ENCODE data around the gene CDON. TPM values are rescaled to one million over a fixed set of nuclear protein-coding genes. Genes with fewer than 3 reads are reported as not detected.

Gene CDON
- polyA plus RNA-seq, 1 of the 3 experiments (the other 2 are of a cell fraction), result 3.7 TPM

GRCh38 chr11:126049159-126049558, 13.5 kb downstream of the CDON start (continued):
- TF ChIP-seq EP300 (IDR thresholded peaks at IDR 0.05; ENCODE audit: borderline replicate concordance in 1 of 2, low read depth in 1 of 2, low read length in 1 of 2) (peak in 1 of 2 experiments; percentile 88; a peak in 2 of 4 replicates), FOXM1 (IDR thresholded peaks at IDR 0.05; ENCODE audit: low read depth) (no peak), GATA2 (CRISPR knock-in tag; IDR thresholded peaks at IDR 0.05) (peak; percentile 87), FOSL2 (IDR thresholded peaks at IDR 0.05; ENCODE audit: borderline replicate concordance, low read depth) (no peak), CHD2 (IDR thresholded peaks at IDR 0.05; ENCODE audit: low read length, partially characterized antibody) (peak; percentile 39), PBX3 (IDR thresholded peaks at IDR 0.05) (no peak), MEF2A (IDR thresholded peaks at IDR 0.05; ENCODE audit: borderline replicate concordance, low read depth) (no peak), MAX (IDR thresholded peaks at IDR 0.05; ENCODE audit: low read depth) (no peak)

GRCh38 chr11:126048197-126048596, 14.5 kb downstream of the CDON start:
- H3K27ac ChIP-seq (ENCODE audit: low read depth in 2 of 2, low read length in 1 of 2), result no peak overlapping the region
- no peaks in the 10 kb centered on the region for H3K9me2 ChIP-seq
- H3K4me1 ChIP-seq (ENCODE audit: control insufficient read depth in 1 of 2, insufficient read depth in 2 of 2, low read depth in 1 of 2, low read length in 1 of 2), result peaks cover 0 to 26% of the 10 kb centered on the region in 2 experiments; a peak in 3 of 4 replicates
- H3F3A ChIP-seq (replicated peaks; ENCODE audit: insufficient read depth), result no peaks in the 10 kb centered on the region
- H2AFZ ChIP-seq (ENCODE audit: low read depth), result no peak overlapping the region
- POLR2A ChIA-PET, result interaction anchor here (1.5 kb wide), 1 partner anchor 65 kb away, joined by 6 read pairs; no protein-coding TSS in a partner anchor
- DNase-seq, result no peak
- no peak overlapping the region for H3K4me3 ChIP-seq (ENCODE audit: low read depth in 2 of 2, low read length in 1 of 2)
- H4K20me1 ChIP-seq (ENCODE audit: insufficient read depth), result no peaks in the 10 kb centered on the region
- CTCF ChIA-PET, result interaction anchor here (0.5 to 1.6 kb wide), 2 partner anchors 9 to 12 kb away, joined by 3 to 4 read pairs; no protein-coding TSS in a partner anchor
- no peaks in the 10 kb centered on the region for H3K79me2 ChIP-seq (ENCODE audit: insufficient read depth)
- H3K9ac ChIP-seq, result no peak overlapping the region
- WGBS (ENCODE audit: low lambda C conversion rate), result 81% methylated on average over 5 of the region's 5 CpGs
- H3K36me3 ChIP-seq (replicated peaks in 1 of 2; ENCODE audit: control insufficient read depth in 1 of 2, insufficient read depth in 2 of 2, low read length in 1 of 2), result no peaks in the 10 kb centered on the region
- no peaks in the 10 kb centered on the region for H3K9me3 ChIP-seq
- H3K27me3 ChIP-seq (ENCODE audit: insufficient read depth), result no peaks in the 10 kb centered on the region
- no peak overlapping the region for H3K4me2 ChIP-seq
- no peak for TF ChIP-seq RXRA (IDR thresholded peaks at IDR 0.05; ENCODE audit: borderline replicate concordance, low read depth)
- peak; percentile 64; the same call in 1 of the 2 replicates for TF ChIP-seq RCOR1 (IDR thresholded peaks at IDR 0.05; ENCODE audit: low read length)
- no peak for TF ChIP-seq EZH2phosphoT487 (IDR thresholded peaks at IDR 0.05; ENCODE audit: borderline replicate concordance, low read depth)
- TF ChIP-seq TEAD4 (IDR thresholded peaks at IDR 0.05; ENCODE audit: borderline replicate concordance, insufficient read depth), result no peak
- 0 out of 2 replicates have a peak, but pooled peaks have one; percentile 31 for TF ChIP-seq GATA2 (CRISPR knock-in tag; IDR thresholded peaks at IDR 0.05)

GRCh38 chr11:126046570-126047195, 16.0 kb downstream of the CDON start:
- no peaks in the 10 kb centered on the region for H3K27me3 ChIP-seq (ENCODE audit: insufficient read depth)
- H3K9me2 ChIP-seq, result no peaks in the 10 kb centered on the region
- ChIA-PET CTCF (interaction anchor here (1.4 to 1.6 kb wide), 2 partner anchors 14 to 20 kb away, joined by 4 to 5 read pairs; no protein-coding TSS in a partner anchor), POLR2A (no interaction called here)
- WGBS (ENCODE audit: low lambda C conversion rate), result 92% methylated on average over 5 of the region's 5 CpGs
- no peaks in the 10 kb centered on the region for H4K20me1 ChIP-seq (ENCODE audit: insufficient read depth)
- H3K4me2 ChIP-seq, result no peak overlapping the region
- no peak overlapping the region for H3K9ac ChIP-seq
- no peak for DNase-seq
- no peaks in the 10 kb centered on the region for H3K79me2 ChIP-seq (ENCODE audit: insufficient read depth)
- no peaks in the 10 kb centered on the region for H3K36me3 ChIP-seq (replicated peaks in 1 of 2; ENCODE audit: control insufficient read depth in 1 of 2, insufficient read depth in 2 of 2, low read length in 1 of 2)
- H3K4me3 ChIP-seq (ENCODE audit: low read depth in 2 of 2, low read length in 1 of 2), result no peak overlapping the region
- H3K27ac ChIP-seq (ENCODE audit: low read depth in 2 of 2, low read length in 1 of 2), result no peak overlapping the region
- H2AFZ ChIP-seq (ENCODE audit: low read depth), result no peak overlapping the region
- no peaks in the 10 kb centered on the region for H3F3A ChIP-seq (replicated peaks; ENCODE audit: insufficient read depth)
- H3K4me1 ChIP-seq (ENCODE audit: control insufficient read depth in 1 of 2, insufficient read depth in 2 of 2, low read depth in 1 of 2, low read length in 1 of 2), result peaks cover 0 to 21% of the 10 kb centered on the region in 2 experiments; a peak in 3 of 4 replicates
- no peaks in the 10 kb centered on the region for H3K9me3 ChIP-seq
- TF ChIP-seq RFX5 (IDR thresholded peaks at IDR 0.05; ENCODE audit: low read length), result no peak
- TF ChIP-seq JUND (IDR thresholded peaks at IDR 0.05), result no peak
- TF ChIP-seq POLR2AphosphoS5 (IDR thresholded peaks at IDR 0.05; ENCODE audit: low read depth, low read length), result no peak
- no peak for TF ChIP-seq EZH2phosphoT487 (IDR thresholded peaks at IDR 0.05; ENCODE audit: borderline replicate concordance, low read depth)
- TF ChIP-seq TAF1 (IDR thresholded peaks at IDR 0.05; ENCODE audit: borderline replicate concordance, low read depth, low read length), result no peak
- TF ChIP-seq NRF1 (IDR thresholded peaks at IDR 0.05; ENCODE audit: low read depth, low read length), result no peak
- no peak for TF ChIP-seq GATA2 (CRISPR knock-in tag; IDR thresholded peaks at IDR 0.05)
- no peak for TF ChIP-seq RAD21 (IDR thresholded peaks at IDR 0.05; ENCODE audit: low read length)
- no peak for TF ChIP-seq ZBTB33 (IDR thresholded peaks at IDR 0.05; ENCODE audit: borderline replicate concordance, low read depth)
- no peak for TF ChIP-seq PBX3 (IDR thresholded peaks at IDR 0.05)
